Nephron (organoid): ENCODE results near the gene INAFM2.

Experiments
- H3K27ac Mint-ChIP-seq, 3 experiments: 2 replicates each; pipeline ENCODE4 v1.8.0; 2020; ENCODE audit warnings: mixed read lengths in 3 of 3, mild to moderate bottlenecking in 2 of 3, moderate library complexity in 1 of 3
- H3K27me3 Mint-ChIP-seq: 2 replicates; pipeline ENCODE4 v1.8.0; 2021; ENCODE audit warnings: low read depth, mild to moderate bottlenecking, moderate library complexity, mixed read lengths
- H3K36me3 Mint-ChIP-seq: 2 replicates; pipeline ENCODE4 v1.8.0; 2020; ENCODE audit warnings: low read depth, mixed read lengths
- H3K4me1 Mint-ChIP-seq: 2 replicates; pipeline ENCODE4 v1.8.0; 2020; ENCODE audit warnings: mixed read lengths
- H3K4me3 Mint-ChIP-seq, 3 experiments: 2 replicates each; pipeline ENCODE4 v1.8.0; 2020; ENCODE audit warnings: mild to moderate bottlenecking in 3 of 3, mixed read lengths in 3 of 3, moderate library complexity in 2 of 3
- H3K9me3 Mint-ChIP-seq: 2 replicates; pipeline ENCODE4 v1.8.0; 2020; ENCODE audit warnings: mixed read lengths
- TF ChIP-seq, protein P1 (sequence below), 3 experiments: fragments of 200-600 bp; sonication (generic); IDR thresholded peaks; one replicate each; pipeline ENCODE4 v1.5.0; 2021; ENCODE audit warnings: antibody characterized with exemption in 3 of 3; ENCODE audit not compliant: unreplicated experiment in 3 of 3

Gene INAFM2

DNA sequence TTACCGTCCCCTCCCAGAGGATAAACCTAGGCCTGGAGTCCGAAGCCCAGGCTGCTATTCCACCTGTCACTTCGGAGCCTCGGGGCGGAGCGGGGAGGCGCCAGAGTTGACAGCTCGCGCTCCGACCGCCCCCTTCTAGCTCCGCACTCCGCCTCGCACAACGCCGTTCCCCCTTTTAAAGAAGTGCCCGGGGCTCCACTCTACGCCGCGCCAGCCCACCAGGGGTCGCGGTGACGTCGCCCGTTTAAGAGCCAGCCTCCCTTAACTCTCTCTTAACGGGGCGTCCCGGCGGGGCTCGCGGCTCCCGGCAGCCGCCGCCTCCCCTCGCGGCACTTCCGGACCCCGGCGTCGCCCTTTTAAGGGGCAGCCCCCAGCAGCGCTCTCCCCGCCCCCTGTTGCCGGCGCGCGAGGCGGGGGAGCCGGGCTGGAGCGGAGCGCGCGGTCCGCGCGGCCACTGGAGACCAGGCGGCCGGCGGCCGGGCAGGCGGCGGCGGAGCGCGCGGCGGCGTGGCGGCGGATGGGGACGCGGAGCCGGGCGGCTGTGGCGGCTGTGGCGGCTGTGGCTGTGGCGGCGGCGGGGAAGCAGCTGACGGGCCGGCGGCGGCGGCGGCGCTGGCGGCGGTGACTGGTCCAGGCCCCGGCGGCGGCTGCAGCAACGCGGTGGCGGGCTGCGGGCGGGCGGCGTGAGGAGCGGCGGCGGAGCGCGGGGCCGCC is at the start of gene INAFM2:
Gene INAFM2 (plus strand): TSS at position 454 of the 714 bp plus-strand sequence. CDS start 364 bp downstream, outside the sequence.
- peak within 1 kb of the TSS; percentile 81 to 90 (median 89) for H3K4me3 Mint-ChIP-seq
- TF ChIP-seq, protein P1, sequence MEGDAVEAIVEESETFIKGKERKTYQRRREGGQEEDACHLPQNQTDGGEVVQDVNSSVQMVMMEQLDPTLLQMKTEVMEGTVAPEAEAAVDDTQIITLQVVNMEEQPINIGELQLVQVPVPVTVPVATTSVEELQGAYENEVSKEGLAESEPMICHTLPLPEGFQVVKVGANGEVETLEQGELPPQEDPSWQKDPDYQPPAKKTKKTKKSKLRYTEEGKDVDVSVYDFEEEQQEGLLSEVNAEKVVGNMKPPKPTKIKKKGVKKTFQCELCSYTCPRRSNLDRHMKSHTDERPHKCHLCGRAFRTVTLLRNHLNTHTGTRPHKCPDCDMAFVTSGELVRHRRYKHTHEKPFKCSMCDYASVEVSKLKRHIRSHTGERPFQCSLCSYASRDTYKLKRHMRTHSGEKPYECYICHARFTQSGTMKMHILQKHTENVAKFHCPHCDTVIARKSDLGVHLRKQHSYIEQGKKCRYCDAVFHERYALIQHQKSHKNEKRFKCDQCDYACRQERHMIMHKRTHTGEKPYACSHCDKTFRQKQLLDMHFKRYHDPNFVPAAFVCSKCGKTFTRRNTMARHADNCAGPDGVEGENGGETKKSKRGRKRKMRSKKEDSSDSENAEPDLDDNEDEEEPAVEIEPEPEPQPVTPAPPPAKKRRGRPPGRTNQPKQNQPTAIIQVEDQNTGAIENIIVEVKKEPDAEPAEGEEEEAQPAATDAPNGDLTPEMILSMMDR (IDR thresholded peaks at IDR 0.05; ENCODE audit: unreplicated experiment in 3 of 3): peak; percentile 68 to 82 (median 73)
- H3K9me3 Mint-ChIP-seq: no peaks in the 10 kb centered on the region
- peaks cover 5% of the 10 kb centered on the region for H3K36me3 Mint-ChIP-seq
- peaks cover 53% of the 10 kb centered on the region for H3K4me1 Mint-ChIP-seq
- peak within 1 kb of the TSS in 2 of 3 experiments; percentile 20 to 55 for H3K27ac Mint-ChIP-seq
- peaks cover 31% of the 10 kb centered on the region for H3K27me3 Mint-ChIP-seq

DNA sequence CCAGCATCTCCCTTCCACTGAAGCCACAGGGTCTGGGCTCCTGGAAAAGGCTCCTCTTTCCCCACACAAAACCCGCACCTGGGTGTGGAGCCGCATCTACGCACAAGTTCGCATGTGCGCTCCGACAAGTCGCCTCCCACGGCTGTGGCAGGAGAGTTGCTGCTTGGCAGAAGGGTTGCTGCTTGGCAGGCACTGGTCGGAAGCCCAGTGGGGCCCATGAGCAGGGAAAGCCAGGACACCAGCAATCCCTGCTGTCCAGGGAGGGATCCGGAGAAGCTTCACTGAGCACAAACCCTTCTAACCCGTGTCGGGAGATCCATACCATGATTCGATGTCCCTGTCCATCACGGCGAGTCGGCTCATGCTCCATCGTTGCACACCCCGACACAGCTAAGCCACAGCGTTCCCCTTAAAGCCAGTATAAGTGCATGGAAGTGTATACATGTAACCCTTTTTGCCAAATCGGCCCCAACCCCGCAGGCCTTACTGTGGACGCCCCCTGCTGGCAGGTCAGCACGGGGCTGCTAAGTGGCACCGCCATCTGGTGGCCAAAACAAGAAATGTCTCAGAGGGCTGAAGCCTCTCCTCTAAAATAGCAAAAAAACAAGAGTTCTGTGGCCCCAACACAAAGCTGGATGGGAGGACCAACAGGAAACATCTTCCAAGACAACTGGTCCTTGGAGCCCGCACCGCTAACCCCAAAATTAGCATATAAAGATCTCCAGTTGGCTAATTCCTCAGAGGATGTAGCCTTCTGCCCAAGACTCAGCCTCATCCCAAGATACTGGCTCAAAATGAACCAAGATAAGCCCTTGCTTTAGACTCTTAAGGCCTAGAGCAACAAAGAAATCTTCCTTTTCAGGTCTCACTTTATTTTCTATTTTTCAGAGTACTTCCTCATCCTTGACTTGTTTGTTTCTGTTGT is 48.9 kb upstream of the INAFM2 start:
- H3K36me3 Mint-ChIP-seq: no peaks in the 10 kb centered on the region
- TF ChIP-seq, protein P1 (IDR thresholded peaks at IDR 0.05; ENCODE audit: unreplicated experiment in 3 of 3): peak; percentile 100
- no peak overlapping the region for H3K4me3 Mint-ChIP-seq
- peak overlapping the region in 1 of 3 experiments; percentile 40 for H3K27ac Mint-ChIP-seq
- peaks cover 14% of the 10 kb centered on the region for H3K4me1 Mint-ChIP-seq
- no peaks in the 10 kb centered on the region for H3K9me3 Mint-ChIP-seq
- peaks cover 50% of the 10 kb centered on the region for H3K27me3 Mint-ChIP-seq

DNA sequence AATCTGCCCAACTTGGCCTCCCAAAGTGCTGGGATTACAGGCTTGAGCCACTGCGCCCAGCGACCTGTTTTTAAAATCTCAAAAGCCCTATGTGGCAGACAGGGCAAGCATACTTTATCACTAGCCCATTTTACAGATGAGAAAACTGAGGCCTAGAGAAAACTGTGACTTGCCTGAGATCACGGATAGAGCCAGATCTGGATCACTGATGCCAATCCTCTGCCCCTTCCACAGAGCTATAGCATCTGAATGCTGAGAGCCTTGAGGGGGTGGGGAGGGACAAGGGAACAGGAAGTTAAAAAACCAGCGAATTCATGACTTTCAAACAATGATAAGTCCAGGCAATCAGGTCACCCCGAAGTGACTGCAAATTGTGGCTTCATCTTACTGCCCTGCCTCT is 48.0 kb upstream of the INAFM2 start:
- peaks cover 53% of the 10 kb centered on the region for H3K27me3 Mint-ChIP-seq
- no peaks in the 10 kb centered on the region for H3K9me3 Mint-ChIP-seq
- H3K27ac Mint-ChIP-seq: no peak overlapping the region
- no peak overlapping the region for H3K4me3 Mint-ChIP-seq
- no peaks in the 10 kb centered on the region for H3K36me3 Mint-ChIP-seq
- TF ChIP-seq, protein P1 (IDR thresholded peaks at IDR 0.05; ENCODE audit: unreplicated experiment in 3 of 3): no peak
- H3K4me1 Mint-ChIP-seq: peaks cover 21% of the 10 kb centered on the region

DNA sequence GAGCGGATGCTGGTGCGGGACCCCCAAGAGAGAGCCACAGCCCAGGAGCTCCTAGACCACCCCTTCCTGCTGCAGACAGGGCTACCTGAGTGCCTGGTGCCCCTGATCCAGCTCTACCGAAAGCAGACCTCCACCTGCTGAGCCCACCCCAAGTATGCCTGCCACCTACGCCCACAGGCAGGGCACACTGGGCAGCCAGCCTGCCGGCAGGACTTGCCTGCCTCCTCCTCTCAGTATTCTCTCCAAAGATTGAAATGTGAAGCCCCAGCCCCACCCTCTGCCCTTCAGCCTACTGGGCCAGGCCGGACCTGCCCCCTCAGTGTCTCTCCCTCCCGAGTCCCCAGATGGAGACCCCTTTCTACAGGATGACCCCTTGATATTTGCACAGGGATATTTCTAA is 47.5 kb upstream of the INAFM2 start:
- H3K4me1 Mint-ChIP-seq: peaks cover 24% of the 10 kb centered on the region
- H3K36me3 Mint-ChIP-seq: no peaks in the 10 kb centered on the region
- TF ChIP-seq, protein P1 (IDR thresholded peaks at IDR 0.05; ENCODE audit: unreplicated experiment in 3 of 3): no peak
- H3K27ac Mint-ChIP-seq: no peak overlapping the region
- peaks cover 56% of the 10 kb centered on the region for H3K27me3 Mint-ChIP-seq
- no peak overlapping the region for H3K4me3 Mint-ChIP-seq
- H3K9me3 Mint-ChIP-seq: no peaks in the 10 kb centered on the region

DNA sequence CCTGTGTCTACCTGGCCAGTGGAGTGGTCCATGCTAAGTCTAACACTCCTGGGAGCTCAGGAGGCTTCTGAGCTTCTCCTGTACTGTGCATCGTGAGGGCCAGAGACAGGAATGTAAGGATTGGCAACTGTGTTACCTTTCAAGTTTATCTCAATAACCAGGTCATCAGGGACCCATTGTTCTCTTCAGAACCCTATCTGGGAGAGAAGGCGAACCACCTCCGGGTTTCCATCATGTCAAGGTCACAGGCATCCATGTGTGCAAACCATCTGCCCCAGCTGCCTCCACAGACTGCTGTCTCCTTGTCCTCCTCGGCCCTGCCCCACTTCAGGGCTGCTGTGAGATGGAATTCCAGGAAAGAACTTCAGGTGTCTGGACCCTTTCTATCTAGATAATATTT is 46.6 kb upstream of the INAFM2 start:
- peaks cover 24% of the 10 kb centered on the region for H3K4me1 Mint-ChIP-seq
- no peak overlapping the region for H3K4me3 Mint-ChIP-seq
- no peaks in the 10 kb centered on the region for H3K36me3 Mint-ChIP-seq
- no peaks in the 10 kb centered on the region for H3K9me3 Mint-ChIP-seq
- H3K27me3 Mint-ChIP-seq: peaks cover 58% of the 10 kb centered on the region
- H3K27ac Mint-ChIP-seq: no peak overlapping the region
- TF ChIP-seq, protein P1 (IDR thresholded peaks at IDR 0.05; ENCODE audit: unreplicated experiment in 3 of 3): no peak
